Dermis microvascular lymphatic vessel endothelial cell (primary cell): ENCODE measurements around the gene GPR32. TPM values are rescaled to one million over a fixed set of nuclear protein-coding genes. Genes with fewer than 3 reads are reported as not detected.
"Not testable (repeated sequence)": the region's sequence is repeated elsewhere in the genome, so short reads cannot be mapped to it uniquely, and the experiment has no call there.

ENCODE experiments used
- DNase-seq, 2 donors: peaks; one replicate each; pipeline versions ENCODE4 v3.0.0 to v3.0.0-alpha.2; 2010; ENCODE audit warnings: low read depth in 2 of 2
- total RNA-seq: library from RNA; depleted of rRNA; stranded (reverse); fragments of >200 nt; gene quantifications from 2 replicates; pipeline ENCODE4 v1.2.1, GENCODE V29; 2014

The GPR32 gene
- total RNA-seq, 1 donor from 2014 or later = not detected

GRCh38 chr19:50747141-50747540 is 23.1 kb upstream of the GPR32 start:
- DNase-seq = not testable (repeated sequence)

- no peak for DNase-seq
These were observed 20.8 kb upstream of the GPR32 start for GRCh38 chr19:50749490-50749889.

GRCh38 chr19:50750010-50750409 is 20.3 kb upstream of the GPR32 start:
- DNase-seq = no peak

GRCh38 chr19:50753879-50754278 is 16.4 kb upstream of the GPR32 start:
- no peak for DNase-seq

GRCh38 chr19:50756244-50756643 is 14.0 kb upstream of the GPR32 start:
- DNase-seq = not testable (repeated sequence)

GRCh38 chr19:50757624-50758023 is 12.6 kb upstream of the GPR32 start:
- DNase-seq = not testable (repeated sequence)

GRCh38 chr19:50759076-50759475 is 11.2 kb upstream of the GPR32 start:
- DNase-seq = not testable (repeated sequence)

GRCh38 chr19:50759886-50760285 is 10.4 kb upstream of the GPR32 start:
- peak in 1 of 2 donors; percentile 39 for DNase-seq

- DNase-seq = not testable (repeated sequence)
These were observed 8.8 kb upstream of the GPR32 start for GRCh38 chr19:50761501-50761900.

GRCh38 chr19:50763521-50763920 is 6.7 kb upstream of the GPR32 start:
- DNase-seq = not testable (repeated sequence)

- no peak for DNase-seq
These were observed 5.9 kb upstream of the GPR32 start for GRCh38 chr19:50764409-50764808.

- DNase-seq = not testable (repeated sequence)
These were observed 3.5 kb upstream of the GPR32 start for GRCh38 chr19:50766746-50767145.

- DNase-seq = peak in 1 of 2 donors; percentile 11
These were observed 3.0 kb upstream of the GPR32 start for GRCh38 chr19:50767263-50767662.

- no peak for DNase-seq
These were observed 2.0 kb upstream of the GPR32 start for GRCh38 chr19:50768277-50768676.

GRCh38 chr19:50770888-50771287 is 624 bp downstream of the GPR32 start:
- DNase-seq = no peak

GRCh38 chr19:50772476-50772875 is 2.2 kb downstream of the GPR32 start:
- DNase-seq = peak in 1 of 2 donors; percentile 42

- DNase-seq = not testable (repeated sequence)
These were observed 2.6 kb downstream of the GPR32 start for GRCh38 chr19:50772912-50773311.

GRCh38 chr19:50773454-50773853 is 3.2 kb downstream of the GPR32 start:
- DNase-seq = not testable (repeated sequence)

GRCh38 chr19:50776131-50776530 is 5.9 kb downstream of the GPR32 start:
- no peak for DNase-seq

GRCh38 chr19:50777261-50777660 is 7.0 kb downstream of the GPR32 start:
- no peak for DNase-seq

GRCh38 chr19:50777830-50778303 is 7.6 kb downstream of the GPR32 start:
- DNase-seq = no peak

GRCh38 chr19:50778906-50779430 is 8.7 kb downstream of the GPR32 start:
- no peak for DNase-seq

GRCh38 chr19:50779504-50780457 is 9.5 kb downstream of the GPR32 start:
- DNase-seq = no peak
